T-helper 1 cell treated with Interleukin-12 subunit alpha and Interleukin-12 subunit beta and Interleukin-4 antibody, amounts not matched to agents 30 μg/mL and 1 μg/mL, for 36 hours (primary cell): ENCODE measurements around the gene OLA1.

Experiments used
- H3K27ac Mint-ChIP-seq: one replicate; pipeline ENCODE4 v1.8.0; 2021; ENCODE audit warnings: mild to moderate bottlenecking, mixed read lengths
- H3K27me3 Mint-ChIP-seq: one replicate; pipeline ENCODE4 v1.8.0; 2021; ENCODE audit warnings: low read depth, mixed read lengths
- H3K36me3 Mint-ChIP-seq: one replicate; pipeline ENCODE4 v1.8.0; 2021; ENCODE audit warnings: low read depth, mixed read lengths
- H3K4me1 Mint-ChIP-seq: one replicate; pipeline ENCODE4 v1.8.0; 2021; ENCODE audit warnings: low read depth, mixed read lengths
- H3K4me3 Mint-ChIP-seq: one replicate; pipeline ENCODE4 v1.8.0; 2021; ENCODE audit warnings: mild to moderate bottlenecking, moderate library complexity, mixed read lengths
- H3K9me3 Mint-ChIP-seq: one replicate; pipeline ENCODE4 v1.8.0; 2021; ENCODE audit warnings: mixed read lengths

The OLA1 gene

DNA sequence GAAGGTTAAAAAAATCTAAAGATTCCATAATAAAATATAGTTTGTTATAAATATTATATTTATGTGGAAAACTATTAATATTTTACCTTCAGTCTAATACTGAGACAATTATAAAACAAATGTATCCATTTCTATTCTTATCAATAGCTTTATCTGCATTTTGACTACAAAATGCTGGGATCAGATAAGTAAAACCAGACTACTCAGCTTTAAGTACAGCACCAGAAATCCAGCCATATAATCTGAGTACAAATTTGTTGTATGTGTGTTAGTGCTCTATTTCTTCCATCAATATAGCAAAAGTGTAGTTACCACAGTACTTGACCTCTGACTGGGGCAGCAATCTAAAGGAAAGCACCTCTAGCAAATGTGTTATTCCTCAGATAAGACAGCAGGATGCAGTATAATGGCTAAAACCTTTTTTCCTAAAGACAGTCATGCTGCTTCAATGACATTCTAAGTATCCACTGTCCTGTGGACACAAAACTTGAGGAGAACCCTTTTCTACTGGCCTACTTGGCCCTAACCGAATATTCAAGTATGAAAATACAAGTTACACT lies 68.1 kb downstream of the OLA1 start:
- H3K9me3 Mint-ChIP-seq: peaks cover 7% of the 10 kb centered on the region
- peaks cover 5% of the 10 kb centered on the region for H3K4me1 Mint-ChIP-seq
- H3K27ac Mint-ChIP-seq: no peak overlapping the region
- H3K36me3 Mint-ChIP-seq: peaks cover 8% of the 10 kb centered on the region
- H3K4me3 Mint-ChIP-seq: no peak overlapping the region
- H3K27me3 Mint-ChIP-seq: no peaks in the 10 kb centered on the region

DNA sequence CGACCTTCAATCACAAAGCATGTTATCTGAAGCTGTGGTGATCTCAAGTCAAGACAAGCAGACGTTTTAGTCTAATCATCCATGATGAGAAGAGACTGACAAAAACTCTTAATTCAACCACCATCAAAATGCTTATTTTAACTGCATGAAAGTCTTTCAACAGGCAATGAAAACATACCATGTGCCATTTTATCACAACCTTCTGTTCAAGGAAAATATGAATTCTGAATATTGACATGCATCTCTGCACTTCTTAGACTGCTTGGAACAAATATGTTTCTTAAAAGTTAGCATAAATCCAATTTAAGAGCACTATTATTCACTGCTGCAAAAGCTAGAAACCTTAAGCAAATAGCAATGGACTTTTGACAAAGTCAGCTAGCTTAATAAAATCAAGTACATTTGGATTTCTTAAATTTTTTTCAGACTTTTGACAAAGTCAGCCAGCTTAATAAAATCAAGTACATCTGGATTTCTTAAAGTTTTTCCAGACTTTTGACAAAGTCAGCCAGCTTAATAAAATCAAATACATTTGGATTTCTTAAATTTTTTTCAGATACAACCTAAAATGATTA lies 70.9 kb downstream of the OLA1 start:
- H3K27me3 Mint-ChIP-seq: no peaks in the 10 kb centered on the region
- H3K4me3 Mint-ChIP-seq: no peak overlapping the region
- H3K36me3 Mint-ChIP-seq: peaks cover 29% of the 10 kb centered on the region
- H3K27ac Mint-ChIP-seq: no peak overlapping the region
- peaks cover 11% of the 10 kb centered on the region for H3K4me1 Mint-ChIP-seq
- H3K9me3 Mint-ChIP-seq: peaks cover 30% of the 10 kb centered on the region

DNA sequence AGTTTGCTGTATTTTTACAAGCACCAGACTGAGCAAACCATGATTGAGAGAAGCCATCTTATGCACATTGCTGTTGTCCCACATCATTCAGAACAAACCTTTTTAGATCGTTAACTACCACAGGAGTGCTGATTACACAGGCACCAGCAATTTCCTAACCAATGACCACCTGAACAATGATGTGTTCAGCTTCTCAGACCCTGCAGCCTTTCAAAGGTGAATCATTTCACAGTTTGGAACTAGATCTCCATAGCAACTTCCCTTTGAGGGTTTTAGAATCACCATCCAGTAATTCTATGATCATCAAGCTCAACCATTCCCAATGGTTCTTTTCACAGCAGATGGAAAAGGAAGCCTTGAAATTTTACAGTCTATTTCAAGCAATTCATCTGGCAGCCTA lies 71.4 kb downstream of the OLA1 start:
- H3K4me1 Mint-ChIP-seq: peaks cover 11% of the 10 kb centered on the region
- no peak overlapping the region for H3K27ac Mint-ChIP-seq
- H3K9me3 Mint-ChIP-seq: peaks cover 35% of the 10 kb centered on the region
- peaks cover 33% of the 10 kb centered on the region for H3K36me3 Mint-ChIP-seq
- H3K27me3 Mint-ChIP-seq: no peaks in the 10 kb centered on the region
- H3K4me3 Mint-ChIP-seq: no peak overlapping the region

DNA sequence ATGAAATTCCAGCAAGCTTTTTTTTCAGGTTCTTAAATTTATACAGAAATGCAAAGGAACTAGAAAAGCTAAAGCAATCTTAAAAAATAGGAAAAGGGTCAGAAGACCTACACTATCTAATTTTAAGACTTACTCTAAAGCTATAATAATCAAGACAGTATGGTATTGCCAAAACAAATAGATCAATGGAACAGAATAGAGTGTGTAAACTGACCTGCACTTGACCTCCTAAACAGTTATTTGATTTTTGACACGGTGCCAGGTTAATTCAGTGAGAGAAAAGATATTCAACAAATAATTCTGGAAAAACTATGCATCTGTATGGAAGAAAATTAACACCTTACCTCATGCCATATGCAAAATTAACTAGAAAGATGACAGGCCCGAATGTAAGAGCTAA lies 73.6 kb downstream of the OLA1 start:
- Mint-ChIP-seq H3K27ac (no peak overlapping the region), H3K36me3 (peaks cover 34% of the 10 kb centered on the region), H3K4me3 (no peak overlapping the region), H3K9me3 (peaks cover 50% of the 10 kb centered on the region), H3K27me3 (no peaks in the 10 kb centered on the region), H3K4me1 (peaks cover 6% of the 10 kb centered on the region)

DNA sequence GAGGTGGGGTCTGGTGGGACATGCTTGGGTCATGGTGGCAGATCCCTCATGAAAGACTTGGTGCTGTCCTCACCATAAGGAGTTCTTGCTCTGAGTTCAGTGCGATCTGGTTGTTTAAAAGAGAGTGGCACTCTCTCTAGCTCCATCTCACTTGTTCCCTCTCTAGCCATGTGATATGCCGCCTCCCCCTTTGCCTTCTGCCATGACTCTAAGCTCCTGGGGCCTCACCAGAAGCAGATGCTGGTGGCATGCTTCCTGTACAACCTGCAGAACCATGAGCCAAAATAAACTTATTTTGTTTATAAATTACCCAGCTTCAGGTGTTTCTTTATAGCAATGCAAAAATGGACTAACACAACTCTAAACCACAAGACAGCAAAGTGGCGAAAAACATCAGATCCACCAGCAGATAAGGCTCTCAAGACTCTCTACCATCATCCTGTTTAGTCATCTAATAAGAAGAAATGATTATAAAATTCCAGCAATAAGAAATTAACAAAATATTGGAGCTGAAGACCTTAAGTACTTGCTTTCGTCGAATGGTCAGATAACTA lies 75.5 kb downstream of the OLA1 start:
- peaks cover 67% of the 10 kb centered on the region for H3K9me3 Mint-ChIP-seq
- no peaks in the 10 kb centered on the region for H3K27me3 Mint-ChIP-seq
- no peak overlapping the region for H3K27ac Mint-ChIP-seq
- peaks cover 6% of the 10 kb centered on the region for H3K4me1 Mint-ChIP-seq
- no peak overlapping the region for H3K4me3 Mint-ChIP-seq
- peaks cover 46% of the 10 kb centered on the region for H3K36me3 Mint-ChIP-seq

DNA sequence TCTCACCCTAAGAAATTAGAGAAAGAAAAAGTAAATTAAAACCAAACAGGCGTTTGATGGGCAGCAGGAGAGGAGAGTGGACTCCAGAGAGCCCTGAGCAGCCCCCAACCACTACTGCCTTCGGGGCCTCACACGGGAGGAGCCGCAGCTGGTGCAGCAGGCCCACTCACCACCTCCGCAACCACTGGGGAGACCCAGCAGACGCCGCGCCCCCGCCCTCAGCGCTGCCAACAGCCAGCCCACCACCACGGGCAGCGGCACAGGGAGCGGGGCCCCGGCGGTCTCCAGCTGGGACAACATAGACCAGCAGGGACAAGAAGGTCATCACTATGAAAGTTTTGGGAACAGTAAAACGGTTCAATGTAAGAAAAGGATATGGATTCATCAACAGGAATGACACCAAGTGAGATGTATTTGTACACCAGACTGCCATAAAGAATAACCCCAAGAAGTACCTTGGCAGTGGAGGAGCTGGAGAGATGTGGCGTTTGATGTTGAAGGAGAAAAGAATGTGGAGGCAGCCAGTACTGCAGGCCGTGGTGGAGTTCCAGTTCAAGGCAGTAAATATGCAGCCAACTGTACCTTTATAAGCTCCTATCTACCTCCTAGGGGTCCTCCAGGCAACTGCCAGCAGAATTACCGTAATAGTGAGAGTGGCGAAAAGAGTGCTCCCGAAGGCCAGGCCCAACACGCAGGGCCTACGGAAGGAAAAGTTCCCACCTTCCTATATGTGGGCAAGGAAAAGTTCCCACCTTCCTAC lies 76.5 kb downstream of the OLA1 start:
- peaks cover 6% of the 10 kb centered on the region for H3K4me1 Mint-ChIP-seq
- H3K27ac Mint-ChIP-seq: no peak overlapping the region
- H3K4me3 Mint-ChIP-seq: no peak overlapping the region
- H3K9me3 Mint-ChIP-seq: peaks cover 74% of the 10 kb centered on the region
- H3K27me3 Mint-ChIP-seq: no peaks in the 10 kb centered on the region
- peaks cover 45% of the 10 kb centered on the region for H3K36me3 Mint-ChIP-seq

DNA sequence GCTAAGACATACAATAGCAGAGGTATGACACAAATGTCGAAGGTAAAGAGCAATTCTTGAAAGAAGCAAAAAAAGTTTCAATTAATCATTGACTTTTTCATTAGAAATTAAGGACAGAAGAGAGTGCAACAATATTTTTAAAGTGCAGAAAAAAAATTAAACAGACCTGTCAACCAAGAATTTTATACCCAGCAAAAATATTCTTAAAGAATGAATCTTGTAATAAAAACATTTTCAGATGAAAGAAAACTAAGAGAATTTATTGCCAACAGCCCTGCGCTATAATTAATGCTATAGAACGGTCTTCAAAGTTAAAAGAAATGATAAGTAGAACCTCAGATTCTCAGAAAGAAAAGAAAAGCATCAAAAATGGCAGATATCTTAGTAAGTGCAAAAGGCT lies 79.0 kb downstream of the OLA1 start:
- H3K9me3 Mint-ChIP-seq: peaks cover 67% of the 10 kb centered on the region
- H3K4me3 Mint-ChIP-seq: no peak overlapping the region
- peaks cover 43% of the 10 kb centered on the region for H3K36me3 Mint-ChIP-seq
- H3K4me1 Mint-ChIP-seq: peaks cover 6% of the 10 kb centered on the region
- no peak overlapping the region for H3K27ac Mint-ChIP-seq
- no peaks in the 10 kb centered on the region for H3K27me3 Mint-ChIP-seq

DNA sequence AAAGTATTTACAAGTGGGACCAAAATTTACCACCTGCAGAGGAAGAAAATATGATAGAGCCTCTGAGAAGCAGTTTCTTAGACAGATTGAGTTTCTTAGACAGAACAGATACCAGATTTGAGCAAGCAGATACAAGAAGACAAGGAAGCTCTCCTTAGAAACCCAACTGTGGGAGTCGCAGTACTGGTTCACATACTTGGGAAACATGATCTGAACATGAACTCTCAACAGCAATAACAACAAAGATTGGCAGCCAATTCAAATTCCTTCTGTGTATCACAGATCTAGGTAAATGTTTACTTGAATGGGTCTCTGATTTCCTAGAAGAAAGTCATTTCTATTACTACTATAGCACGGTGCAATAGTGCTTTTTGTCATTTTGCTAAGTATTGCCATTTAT lies 82.1 kb downstream of the OLA1 start:
- H3K4me3 Mint-ChIP-seq: no peak overlapping the region
- no peak overlapping the region for H3K27ac Mint-ChIP-seq
- H3K36me3 Mint-ChIP-seq: peaks cover 26% of the 10 kb centered on the region
- H3K27me3 Mint-ChIP-seq: no peaks in the 10 kb centered on the region
- no peaks in the 10 kb centered on the region for H3K4me1 Mint-ChIP-seq
- peaks cover 49% of the 10 kb centered on the region for H3K9me3 Mint-ChIP-seq

DNA sequence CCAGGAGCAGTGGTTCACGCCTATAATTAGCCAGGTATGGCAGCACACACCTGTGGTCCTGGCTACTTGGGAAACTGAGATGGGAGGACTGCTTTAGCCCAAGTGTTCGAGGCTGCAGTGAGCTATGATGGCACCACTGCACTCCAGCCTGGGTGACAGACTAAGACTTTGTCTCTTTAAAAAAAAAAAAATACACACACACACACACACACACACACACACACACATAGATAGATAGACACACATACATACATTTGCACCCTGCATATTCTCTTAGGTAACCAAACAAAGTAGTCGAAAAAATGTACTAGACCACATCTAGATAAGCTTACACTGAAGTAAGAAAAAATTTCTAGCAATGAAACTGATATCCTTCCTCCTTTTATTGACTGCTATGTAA lies 86.8 kb downstream of the OLA1 start:
- H3K27ac Mint-ChIP-seq: no peak overlapping the region

DNA sequence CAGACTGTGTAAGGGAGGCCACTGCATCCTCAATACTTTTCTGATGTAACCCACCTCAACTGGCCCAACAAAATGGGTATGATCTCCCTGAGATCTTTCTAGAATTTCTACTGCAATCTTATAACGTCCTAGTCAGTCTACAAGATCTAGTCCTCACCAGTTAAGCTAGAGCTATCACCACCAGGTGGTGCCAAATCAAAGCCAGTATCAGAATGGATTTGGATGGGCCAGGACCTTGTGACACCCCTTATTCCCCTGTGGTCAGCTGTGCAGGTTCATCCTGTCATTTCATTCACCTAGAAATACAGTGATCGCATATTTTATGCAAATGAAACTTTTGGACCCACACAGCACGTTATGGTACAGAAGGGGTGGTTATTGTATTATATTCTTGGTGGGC lies 90.3 kb downstream of the OLA1 start:
- peaks cover 7% of the 10 kb centered on the region for H3K36me3 Mint-ChIP-seq
- peaks cover 2% of the 10 kb centered on the region for H3K4me1 Mint-ChIP-seq
- H3K27me3 Mint-ChIP-seq: no peaks in the 10 kb centered on the region
- H3K9me3 Mint-ChIP-seq: no peaks in the 10 kb centered on the region
- H3K27ac Mint-ChIP-seq: no peak overlapping the region
- H3K4me3 Mint-ChIP-seq: no peak overlapping the region

More for the DNA sequence above, 86.8 kb downstream of the OLA1 start:
- Mint-ChIP-seq H3K4me3 (no peak overlapping the region), H3K4me1 (peaks cover 2% of the 10 kb centered on the region), H3K27me3 (no peaks in the 10 kb centered on the region), H3K9me3 (peaks cover 10% of the 10 kb centered on the region), H3K36me3 (peaks cover 13% of the 10 kb centered on the region)

DNA sequence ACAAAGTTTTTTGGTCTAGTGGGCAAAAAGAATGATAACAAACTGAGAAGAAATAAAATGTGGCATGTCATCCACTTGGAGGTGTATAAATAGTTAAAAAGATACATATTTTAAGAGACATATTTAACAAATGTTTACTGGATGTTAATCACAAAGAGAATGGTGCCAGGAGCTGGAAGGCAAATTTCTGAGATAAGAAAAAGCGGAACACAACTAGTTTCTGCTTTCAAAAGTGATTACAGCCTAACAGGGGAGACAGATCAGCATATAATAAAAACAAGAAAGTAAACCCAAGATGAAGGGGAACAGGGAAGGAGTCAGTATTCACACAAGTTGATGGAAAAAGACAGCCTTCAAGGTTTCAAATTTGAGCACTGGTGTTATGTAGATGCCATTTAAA lies 91.3 kb downstream of the OLA1 start:
- H3K4me3 Mint-ChIP-seq: no peak overlapping the region
- peaks cover 5% of the 10 kb centered on the region for H3K4me1 Mint-ChIP-seq
- H3K27ac Mint-ChIP-seq: no peak overlapping the region
- H3K27me3 Mint-ChIP-seq: no peaks in the 10 kb centered on the region
- no peaks in the 10 kb centered on the region for H3K9me3 Mint-ChIP-seq
- peaks cover 7% of the 10 kb centered on the region for H3K36me3 Mint-ChIP-seq

DNA sequence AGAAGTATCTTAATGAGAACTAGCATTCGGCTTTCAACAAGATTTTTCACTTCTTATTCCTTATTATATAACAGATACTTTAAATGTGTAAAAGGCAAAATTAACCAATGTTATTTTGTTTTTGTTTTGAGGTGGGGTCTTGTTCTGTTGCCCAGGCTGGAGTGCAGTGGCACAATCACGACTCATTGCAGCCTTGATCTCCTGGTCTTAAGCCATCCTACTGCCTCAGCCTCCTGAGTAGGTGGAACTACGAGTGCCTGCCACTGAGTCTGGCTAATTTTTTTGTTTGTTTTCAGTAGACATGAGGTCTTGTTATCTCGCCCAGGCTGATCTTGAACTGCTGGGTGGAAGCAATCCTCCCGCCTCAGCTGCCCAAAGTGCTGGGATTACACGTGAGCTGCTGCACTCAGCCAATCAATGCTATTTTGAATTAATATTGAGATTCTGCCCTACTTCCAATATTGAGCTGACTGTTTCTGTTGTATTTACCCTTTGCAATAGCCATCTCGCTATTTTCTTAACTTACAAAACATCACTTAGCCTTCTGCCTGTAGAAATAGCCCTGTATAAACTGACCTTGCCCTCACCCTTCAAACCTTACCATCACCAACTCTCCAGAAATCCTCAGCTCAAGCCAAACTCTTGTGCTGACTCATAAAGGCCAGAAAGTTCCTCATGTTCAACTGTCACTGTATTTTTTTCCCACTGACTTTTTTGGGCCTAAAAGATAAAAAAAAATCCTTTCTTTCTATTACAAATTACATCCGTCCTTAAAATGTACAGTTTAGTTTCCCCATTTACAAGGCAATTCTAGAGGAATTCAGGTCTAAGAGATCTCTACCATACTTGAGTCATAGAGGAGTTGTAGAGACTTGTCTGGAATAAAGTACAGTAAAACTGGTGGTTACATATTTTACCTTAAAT lies 94.3 kb downstream of the OLA1 start:
- Mint-ChIP-seq H3K27ac (no peak overlapping the region), H3K9me3 (no peaks in the 10 kb centered on the region), H3K36me3 (peaks cover 7% of the 10 kb centered on the region), H3K4me1 (peaks cover 5% of the 10 kb centered on the region), H3K27me3 (no peaks in the 10 kb centered on the region), H3K4me3 (no peak overlapping the region)

DNA sequence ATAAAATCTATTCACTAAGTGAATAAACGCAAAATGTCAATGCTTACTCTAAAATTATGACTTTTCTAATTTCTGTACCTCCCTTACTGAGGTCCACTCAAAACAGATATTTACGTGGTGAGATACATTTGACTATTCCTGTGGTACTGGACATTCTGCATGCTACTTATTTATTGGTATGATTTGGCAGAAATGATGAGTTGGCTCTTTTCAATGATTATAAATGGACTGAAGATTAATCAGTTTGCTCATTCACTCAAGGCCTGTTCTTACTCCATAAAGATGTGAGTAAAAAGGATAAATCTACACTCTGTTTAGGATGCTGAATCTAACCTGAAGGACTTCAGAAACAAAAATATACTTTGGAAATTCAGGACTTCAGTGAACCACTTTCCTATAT lies 98.8 kb downstream of the OLA1 start:
- Mint-ChIP-seq H3K4me3 (no peak overlapping the region), H3K27ac (no peak overlapping the region), H3K4me1 (peaks cover 3% of the 10 kb centered on the region), H3K36me3 (peaks cover 3% of the 10 kb centered on the region), H3K27me3 (no peaks in the 10 kb centered on the region), H3K9me3 (no peaks in the 10 kb centered on the region)

DNA sequence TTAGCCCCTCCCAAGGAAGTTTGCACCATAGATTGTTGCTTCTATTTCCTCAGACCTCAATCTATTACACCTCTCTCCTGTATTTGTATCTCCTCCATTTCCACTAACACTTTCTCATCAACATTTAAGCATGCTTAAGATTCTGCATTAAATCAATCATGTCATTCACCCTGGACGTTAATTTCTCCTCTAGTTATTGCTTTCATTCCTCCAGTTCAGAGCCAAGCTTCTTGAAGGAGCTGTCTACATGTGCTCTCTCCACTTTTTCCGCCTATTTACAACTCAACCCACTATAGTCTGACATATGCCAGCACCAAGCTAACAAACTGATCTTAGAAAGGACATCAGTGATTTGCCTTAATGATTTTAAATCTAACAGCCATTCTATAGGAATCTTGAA lies 99.5 kb downstream of the OLA1 start:
- H3K4me1 Mint-ChIP-seq: peaks cover 3% of the 10 kb centered on the region
- no peak overlapping the region for H3K27ac Mint-ChIP-seq
- no peak overlapping the region for H3K4me3 Mint-ChIP-seq
- no peaks in the 10 kb centered on the region for H3K27me3 Mint-ChIP-seq
- no peaks in the 10 kb centered on the region for H3K36me3 Mint-ChIP-seq
- no peaks in the 10 kb centered on the region for H3K9me3 Mint-ChIP-seq
